SK-N-SH (cell line): ENCODE data around the gene SMYD4. TPM values are rescaled to one million over a fixed set of nuclear protein-coding genes. Genes with fewer than 3 reads are reported as not detected.

Experiments used
- CTCF ChIA-PET: fragments of 300-600, 350-600 bp; formaldehyde crosslinking; extraction: SDS; loops from one replicate; lab custom pipeline; 2021; lab: Yijun Ruan, JAX
- POLR2A ChIA-PET: fragments of 350-600 bp; sonication (Branson Sonifier 250); formaldehyde crosslinking; extraction: SDS; loops from one replicate; lab custom pipeline; 2020; ENCODE audit warnings: antibody characterized with exemption, inconsistent platforms; lab: Yijun Ruan, JAX
- DNase-seq: peaks from one replicate; pipeline ENCODE4 v3.0.0; 2012
- H2AFZ ChIP-seq: fragments of 200-600 bp; sonication (generic); 2 replicates; pipeline ENCODE4 v1.8.1; 2016; ENCODE audit warnings: antibody characterized with exemption, mild to moderate bottlenecking, low read depth
- H3F3A ChIP-seq: fragments of 200-600 bp; sonication (generic); replicated peaks from 2 replicates; pipeline ENCODE3; 2016; ENCODE audit warnings: antibody characterized with exemption, mild to moderate bottlenecking; ENCODE audit not compliant: insufficient read depth
- H3K27ac ChIP-seq, 2 experiments: fragments of 200-500 bp in 1 of 2; fragments of 200-600 bp in 1 of 2; sonication (Bioruptor generic) in 1 of 2; sonication (generic), shearing (Covaris generic) in 1 of 2; 2 replicates each; pipeline versions ENCODE4 v1.5.1 to v1.6.1; 2014 to 2016; ENCODE audit warnings: low read depth in 2 of 2, inconsistent platforms in 1 of 2, low read length in 1 of 2, mild to moderate bottlenecking in 1 of 2, mixed read lengths in 1 of 2
- H3K27me3 ChIP-seq: fragments of 200-600 bp; sonication (generic), shearing (Covaris generic); 2 replicates; pipeline ENCODE4 v1.6.1; 2016; ENCODE audit warnings: mixed run types; ENCODE audit not compliant: insufficient read depth
- H3K36me3 ChIP-seq, 2 experiments: fragments of 200-500 bp in 1 of 2; fragments of 200-600 bp in 1 of 2; sonication (Bioruptor generic) in 1 of 2; sonication (generic) in 1 of 2; replicated peaks in 1 of 2; 2 replicates each; pipeline versions ENCODE3 to v1.5.1; 2014 to 2016; ENCODE audit warnings: low read length in 1 of 2, mild to moderate bottlenecking in 1 of 2; ENCODE audit not compliant: insufficient read depth in 2 of 2, control insufficient read depth in 1 of 2
- H3K4me1 ChIP-seq, 2 experiments: fragments of 200-500 bp in 1 of 2; fragments of 200-600 bp in 1 of 2; sonication (Bioruptor generic) in 1 of 2; sonication (generic), shearing (Covaris generic) in 1 of 2; 2 replicates each; pipeline versions ENCODE4 v1.5.1 to v1.6.1; 2014 to 2016; ENCODE audit warnings: low read depth in 1 of 2, low read length in 1 of 2, mixed run types in 1 of 2; ENCODE audit not compliant: insufficient read depth in 2 of 2, control insufficient read depth in 1 of 2
- H3K4me2 ChIP-seq: fragments of 200-600 bp; sonication (generic), shearing (Covaris generic); 2 replicates; pipeline ENCODE4 v1.6.1; 2017; ENCODE audit warnings: mixed run types
- H3K4me3 ChIP-seq, 2 experiments: fragments of 200-500 bp in 1 of 2; fragments of 200-600 bp in 1 of 2; sonication (Bioruptor generic) in 1 of 2; sonication (generic), shearing (Covaris generic) in 1 of 2; 2 replicates each; pipeline versions ENCODE4 v1.5.1 to v1.8.1; 2014 to 2016; ENCODE audit warnings: low read depth in 2 of 2, inconsistent platforms in 1 of 2, low read length in 1 of 2, mild to moderate bottlenecking in 1 of 2, mixed read lengths in 1 of 2, moderate library complexity in 1 of 2
- H3K79me2 ChIP-seq: fragments of 200-600 bp; sonication (generic); 2 replicates; pipeline ENCODE4 v1.8.1; 2017; ENCODE audit warnings: mild to moderate bottlenecking; ENCODE audit not compliant: insufficient read depth
- H3K9ac ChIP-seq: fragments of 200-600 bp; sonication (generic); 2 replicates; pipeline ENCODE4 v1.6.1; 2017; ENCODE audit warnings: mixed run types
- H3K9me2 ChIP-seq: fragments of 200-600 bp; sonication (generic); 2 replicates; pipeline ENCODE4 v1.6.1; 2017; ENCODE audit warnings: mixed run types
- H3K9me3 ChIP-seq: fragments of 200-600 bp; sonication (generic); 2 replicates; pipeline ENCODE4 v1.6.1; 2017; ENCODE audit warnings: mixed run types, mild to moderate bottlenecking, moderate library complexity
- H4K20me1 ChIP-seq: fragments of 200-600 bp; sonication (generic); 2 replicates; pipeline ENCODE4 v1.6.1; 2017; ENCODE audit warnings: mild to moderate bottlenecking, mixed run types; ENCODE audit not compliant: insufficient read depth
- CHD2 ChIP-seq: fragments of 150-350 bp; IDR thresholded peaks from 2 replicates; pipeline ENCODE4 v1.6.1; 2018; ENCODE audit warnings: low read length; ENCODE audit not compliant: partially characterized antibody
- ELF1 ChIP-seq: IDR thresholded peaks from 2 replicates; pipeline ENCODE4 v1.4.0; 2012
- EP300 ChIP-seq, 2 experiments: IDR thresholded peaks; 2 replicates each; pipeline versions ENCODE4 v1.4.0 to v1.6.1; 2012; ENCODE audit warnings: borderline replicate concordance in 1 of 2, low read depth in 1 of 2, low read length in 1 of 2
- FOXJ3 ChIP-seq: sonication (generic); formaldehyde crosslinking; IDR thresholded peaks from 2 replicates; pipeline ENCODE4 v1.5.1; 2020; ENCODE audit warnings: mild to moderate bottlenecking, missing genetic modification reagents
- FOXM1 ChIP-seq: IDR thresholded peaks from 2 replicates; pipeline ENCODE4 v1.4.0; 2012; ENCODE audit warnings: low read depth, mild to moderate bottlenecking
- GABPA ChIP-seq: IDR thresholded peaks from 2 replicates; pipeline ENCODE4 v1.4.0; 2012; ENCODE audit warnings: low read depth, mild to moderate bottlenecking
- IRF3 ChIP-seq: fragments of 150-350 bp; IDR thresholded peaks from 2 replicates; pipeline ENCODE4 v1.6.1; 2016; ENCODE audit warnings: mild to moderate bottlenecking, low read depth, low read length
- JUND ChIP-seq: IDR thresholded peaks from 2 replicates; pipeline ENCODE4 v1.4.0; 2012
- MEF2A ChIP-seq: IDR thresholded peaks from 2 replicates; pipeline ENCODE4 v1.4.0; 2012; ENCODE audit warnings: low read depth, borderline replicate concordance
- MXI1 ChIP-seq: IDR thresholded peaks from 2 replicates; pipeline ENCODE4 v1.6.1; 2012; ENCODE audit warnings: mild to moderate bottlenecking, low read depth, low read length, improper control_type of control experiment
- NFIC ChIP-seq: IDR thresholded peaks from 2 replicates; pipeline ENCODE4 v1.4.0; 2012; ENCODE audit warnings: borderline replicate concordance
- NRF1 ChIP-seq: IDR thresholded peaks from 2 replicates; pipeline ENCODE4 v1.6.1; 2012; ENCODE audit warnings: low read depth, mild to moderate bottlenecking, low read length
- POLR2AphosphoS5 ChIP-seq: IDR thresholded peaks from 2 replicates; pipeline ENCODE4 v1.6.1; 2012; ENCODE audit warnings: low read depth, low read length
- RAD21 ChIP-seq: IDR thresholded peaks from 2 replicates; pipeline ENCODE4 v1.6.1; 2012; ENCODE audit warnings: mild to moderate bottlenecking, low read length
- RFX5 ChIP-seq: IDR thresholded peaks from 2 replicates; pipeline ENCODE4 v1.6.1; 2012; ENCODE audit warnings: mild to moderate bottlenecking, improper control_type of control experiment, low read length
- SIN3A ChIP-seq: IDR thresholded peaks from 2 replicates; pipeline ENCODE4 v1.6.1; 2012; ENCODE audit warnings: low read depth, mild to moderate bottlenecking, low read length, moderate library complexity, borderline replicate concordance
- TCF12 ChIP-seq: IDR thresholded peaks from 2 replicates; pipeline ENCODE4 v1.4.0; 2012
- TEAD4 ChIP-seq: IDR thresholded peaks from 2 replicates; pipeline ENCODE4 v1.4.0; 2012; ENCODE audit warnings: mild to moderate bottlenecking, borderline replicate concordance; ENCODE audit not compliant: insufficient read depth
- YY1 ChIP-seq: IDR thresholded peaks from 2 replicates; pipeline ENCODE4 v1.4.0; 2012; ENCODE audit warnings: low read depth, mild to moderate bottlenecking
- WGBS: methylation state at CpG from one replicate; pipeline ENCODE4 v1.1.6; 2017; ENCODE audit warnings: low lambda C conversion rate; 5-methylcytosine and 5-hydroxymethylcytosine counted together
- polyA plus RNA-seq, 3 experiments: library from polyadenylated mRNA; depleted of rRNA; stranded (reverse); fragments of >200 nt; gene quantifications; 2 replicates each; pipeline ENCODE4 v1.2.3, GENCODE V29; 2012
- TF ChIP-seq, protein P1 (sequence below): fragments of 200-600 bp; sonication (generic); IDR thresholded peaks from 2 replicates; pipeline ENCODE4 v1.6.1; 2017; ENCODE audit warnings: antibody characterized with exemption, mild to moderate bottlenecking, moderate library complexity

SMYD4 gene
- polyA plus RNA-seq, 1 of the 3 experiments (the other 2 are of a cell fraction): 4.9 TPM

GRCh38 chr17:1872254-1872653 lies 42.6 kb upstream of the SMYD4 start (continued):
- TF ChIP-seq MEF2A: no peak

DNA sequence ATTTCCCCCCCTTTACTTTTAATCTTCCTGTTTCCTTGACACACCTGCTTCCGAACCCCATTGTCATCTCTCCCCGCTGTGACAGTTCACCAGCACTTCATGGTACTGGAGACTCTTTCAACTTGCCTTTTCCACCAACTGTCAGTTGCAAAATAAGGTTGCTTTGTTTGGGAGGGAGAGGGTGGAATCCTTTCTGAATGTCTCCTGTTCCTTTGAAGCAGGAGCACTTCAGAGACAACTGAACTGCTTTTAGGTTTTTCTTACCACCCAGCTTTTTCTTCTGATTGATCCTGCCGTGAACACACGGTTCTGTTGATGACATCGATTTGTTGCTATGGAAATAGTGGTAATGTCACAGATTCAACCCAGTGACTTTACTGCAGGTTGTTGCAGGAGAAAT lies 42.1 kb upstream of the SMYD4 start:
- no peak overlapping the region for H3K9ac ChIP-seq
- WGBS: 92% methylated on average over 5 of the region's 5 CpGs
- no peak for DNase-seq
- no peak overlapping the region for H3K4me3 ChIP-seq
- no peak overlapping the region for H2AFZ ChIP-seq
- H3K9me3 ChIP-seq: no peaks in the 10 kb centered on the region
- no peaks in the 10 kb centered on the region for H3K27me3 ChIP-seq
- no peak overlapping the region for H3K4me2 ChIP-seq
- POLR2A ChIA-PET: no interaction called here
- H3K9me2 ChIP-seq: no peaks in the 10 kb centered on the region
- no peaks in the 10 kb centered on the region for H4K20me1 ChIP-seq
- H3K36me3 ChIP-seq: peaks cover 31 to 39% of the 10 kb centered on the region in 2 experiments
- TF ChIP-seq NFIC (no peak), FOXM1 (no peak), POLR2AphosphoS5 (no peak), YY1 (no peak), ELF1 (no peak), FOXJ3 (CRISPR knock-in tag) (no peak), EP300 (IDR thresholded peaks at IDR 0.05; ENCODE audit: borderline replicate concordance in 1 of 2, low read depth in 1 of 2, low read length in 1 of 2) (no peak), RFX5 (no peak)
- TF ChIP-seq, protein P1, sequence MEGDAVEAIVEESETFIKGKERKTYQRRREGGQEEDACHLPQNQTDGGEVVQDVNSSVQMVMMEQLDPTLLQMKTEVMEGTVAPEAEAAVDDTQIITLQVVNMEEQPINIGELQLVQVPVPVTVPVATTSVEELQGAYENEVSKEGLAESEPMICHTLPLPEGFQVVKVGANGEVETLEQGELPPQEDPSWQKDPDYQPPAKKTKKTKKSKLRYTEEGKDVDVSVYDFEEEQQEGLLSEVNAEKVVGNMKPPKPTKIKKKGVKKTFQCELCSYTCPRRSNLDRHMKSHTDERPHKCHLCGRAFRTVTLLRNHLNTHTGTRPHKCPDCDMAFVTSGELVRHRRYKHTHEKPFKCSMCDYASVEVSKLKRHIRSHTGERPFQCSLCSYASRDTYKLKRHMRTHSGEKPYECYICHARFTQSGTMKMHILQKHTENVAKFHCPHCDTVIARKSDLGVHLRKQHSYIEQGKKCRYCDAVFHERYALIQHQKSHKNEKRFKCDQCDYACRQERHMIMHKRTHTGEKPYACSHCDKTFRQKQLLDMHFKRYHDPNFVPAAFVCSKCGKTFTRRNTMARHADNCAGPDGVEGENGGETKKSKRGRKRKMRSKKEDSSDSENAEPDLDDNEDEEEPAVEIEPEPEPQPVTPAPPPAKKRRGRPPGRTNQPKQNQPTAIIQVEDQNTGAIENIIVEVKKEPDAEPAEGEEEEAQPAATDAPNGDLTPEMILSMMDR: no peak
- TF ChIP-seq, all 33 proteins: peak for 0
- no peaks in the 10 kb centered on the region for H3F3A ChIP-seq
- H3K4me1 ChIP-seq: no peaks in the 10 kb centered on the region
- H3K27ac ChIP-seq: no peak overlapping the region
- CTCF ChIA-PET: no interaction called here
- H3K79me2 ChIP-seq: no peaks in the 10 kb centered on the region

- no peaks in the 10 kb centered on the region for H4K20me1 ChIP-seq
- ChIA-PET CTCF (interaction anchor here (0.9 to 1.4 kb wide), 6 partner anchors 9 to 201 kb away, joined by 3 to 5 read pairs (median 4); partner anchors contain the start of gene HIC1), POLR2A (no interaction called here)
Measured at GRCh38 chr17:1870592-1870991, 40.9 kb upstream of the SMYD4 start.

More at GRCh38 chr17:1870592-1870991, 40.9 kb upstream of the SMYD4 start:
- Histone ChIP-seq H3K79me2 (peaks cover 4% of the 10 kb centered on the region; the same call in 1 of the 2 replicates), H3K4me1 (no peaks in the 10 kb centered on the region), H2AFZ (no peak overlapping the region), H3K9me3 (no peaks in the 10 kb centered on the region), H3K4me3 (no peak overlapping the region), H3K9me2 (no peaks in the 10 kb centered on the region), H3K36me3 (peaks cover 24 to 31% of the 10 kb centered on the region in 2 experiments), H3K9ac (no peak overlapping the region), H3K27ac (no peak overlapping the region), H3K27me3 (no peaks in the 10 kb centered on the region), H3F3A (no peaks in the 10 kb centered on the region), H3K4me2 (no peak overlapping the region)
- 96% methylated on average over 3 of the region's 3 CpGs for WGBS
- TF ChIP-seq JUND (no peak), SIN3A (no peak), NRF1 (no peak), RFX5 (no peak), TCF12 (no peak), MXI1 (no peak), YY1 (no peak), CHD2 (no peak), FOXJ3 (CRISPR knock-in tag) (no peak), TEAD4 (no peak), EP300 (IDR thresholded peaks at IDR 0.05; ENCODE audit: borderline replicate concordance in 1 of 2, low read depth in 1 of 2, low read length in 1 of 2) (no peak), IRF3 (no peak), RAD21 (no peak), GABPA (no peak)
- DNase-seq: no peak
